Measurements from ENCODE around the gene FCN1.

Gene FCN1

DNA sequence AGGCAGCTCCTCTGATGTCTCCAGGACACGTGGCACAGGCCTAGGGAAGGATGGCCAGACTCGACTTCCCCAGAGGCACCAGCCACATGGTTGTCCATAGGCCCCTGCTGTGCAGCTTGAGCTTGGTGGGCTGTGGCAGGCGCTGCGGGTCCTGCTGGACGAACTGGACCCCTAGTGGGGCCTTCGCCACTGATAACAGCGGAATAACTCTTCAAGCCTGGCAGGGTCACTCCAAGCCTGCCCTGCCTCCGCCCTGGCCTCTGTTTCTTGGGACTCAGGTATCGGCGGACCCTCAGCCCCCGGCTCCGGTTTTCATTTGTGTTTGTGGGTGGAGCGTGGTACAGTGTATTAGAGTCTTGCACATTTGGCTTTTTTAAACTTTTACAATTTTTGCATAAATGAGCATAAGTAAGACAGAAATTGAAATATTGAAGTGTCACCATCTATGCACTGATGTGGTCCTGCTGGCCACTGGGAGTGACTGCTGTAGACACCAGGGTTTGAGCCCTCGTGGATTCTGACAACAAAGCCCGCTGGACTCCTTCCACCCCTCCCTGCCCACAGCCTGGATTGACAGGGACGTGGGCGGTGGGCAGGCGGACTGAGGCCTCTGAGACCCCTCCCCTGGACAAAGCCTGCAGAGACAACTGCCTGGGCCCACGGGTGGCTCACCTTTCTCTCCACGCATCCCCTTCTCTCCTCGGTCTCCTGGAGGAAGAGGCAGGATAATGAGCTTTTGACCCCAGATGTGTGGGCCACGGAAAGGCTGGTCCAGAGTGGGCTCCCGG is 3.8 kb downstream of the FCN1 start:
- no peak for DNase-seq (ENCODE audit: low read depth)

DNA sequence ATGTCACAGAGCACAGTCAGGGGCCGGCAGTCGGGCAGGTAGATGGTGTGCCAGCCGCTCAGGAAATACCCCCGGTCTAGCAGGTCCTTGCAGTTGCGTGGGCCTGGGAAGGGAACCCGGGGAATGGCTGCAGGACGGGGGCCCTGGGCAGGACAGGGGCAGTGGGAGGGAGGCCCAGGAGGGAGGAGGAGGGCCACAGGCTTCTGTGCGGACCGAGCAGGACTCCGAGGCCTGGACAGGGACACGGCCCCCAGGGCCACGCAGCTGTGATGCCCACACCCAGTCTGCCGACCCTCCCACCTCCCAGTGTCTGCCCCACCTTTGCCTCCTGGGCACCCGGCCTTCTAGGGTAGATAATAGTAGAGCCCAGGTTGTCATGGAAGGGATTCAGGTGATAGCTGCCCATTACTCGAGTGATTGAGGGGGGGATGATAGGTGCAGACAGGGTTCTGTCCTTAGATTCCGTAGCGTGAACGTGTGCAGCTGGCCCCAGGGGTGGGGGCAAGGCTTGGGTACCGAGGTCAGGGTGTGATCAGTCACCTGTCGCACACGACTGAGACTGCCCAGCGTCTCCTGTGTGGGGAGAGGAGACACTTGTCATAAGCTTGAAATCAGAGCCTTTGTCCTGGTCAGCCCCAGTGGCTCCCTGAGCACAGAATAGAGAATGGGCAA is 4.5 kb downstream of the FCN1 start:
- DNase-seq (ENCODE audit: low read depth): no peak

DNA sequence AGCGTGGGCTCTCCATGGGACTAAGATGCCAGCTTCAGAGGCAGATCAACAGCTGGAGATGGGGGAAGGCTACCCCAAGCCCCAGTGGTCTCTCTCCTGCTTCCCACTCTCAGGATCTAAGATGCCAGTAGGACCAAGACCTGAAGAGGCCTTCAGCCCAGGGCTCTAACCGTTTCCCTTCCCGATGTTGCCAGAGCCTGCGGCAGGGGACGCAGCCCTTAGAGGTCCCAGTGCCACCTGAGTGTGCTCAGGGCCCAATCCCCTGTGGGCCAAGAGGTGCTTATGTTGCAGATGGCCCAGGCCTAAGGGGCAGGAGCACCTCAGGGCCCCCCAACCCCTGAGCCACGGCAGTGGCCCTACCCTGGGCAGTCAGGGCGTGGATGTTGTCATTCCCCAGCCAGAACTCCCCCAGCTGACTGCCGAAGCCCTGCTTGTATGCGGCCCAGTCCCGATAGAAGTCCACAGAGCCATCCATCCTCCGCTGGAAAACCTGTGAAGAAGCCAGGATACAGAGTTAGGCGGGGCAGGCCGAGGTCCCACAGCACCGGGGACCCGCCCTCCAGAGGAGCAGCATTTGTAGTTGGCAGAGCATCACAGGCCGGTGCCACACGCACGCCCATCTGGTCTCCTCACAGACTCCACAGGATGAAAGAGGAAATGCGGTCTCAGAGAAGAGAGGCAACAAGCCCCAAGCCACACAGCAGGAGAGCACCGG is 5.4 kb downstream of the FCN1 start:
- no peak for DNase-seq (ENCODE audit: low read depth)

DNA sequence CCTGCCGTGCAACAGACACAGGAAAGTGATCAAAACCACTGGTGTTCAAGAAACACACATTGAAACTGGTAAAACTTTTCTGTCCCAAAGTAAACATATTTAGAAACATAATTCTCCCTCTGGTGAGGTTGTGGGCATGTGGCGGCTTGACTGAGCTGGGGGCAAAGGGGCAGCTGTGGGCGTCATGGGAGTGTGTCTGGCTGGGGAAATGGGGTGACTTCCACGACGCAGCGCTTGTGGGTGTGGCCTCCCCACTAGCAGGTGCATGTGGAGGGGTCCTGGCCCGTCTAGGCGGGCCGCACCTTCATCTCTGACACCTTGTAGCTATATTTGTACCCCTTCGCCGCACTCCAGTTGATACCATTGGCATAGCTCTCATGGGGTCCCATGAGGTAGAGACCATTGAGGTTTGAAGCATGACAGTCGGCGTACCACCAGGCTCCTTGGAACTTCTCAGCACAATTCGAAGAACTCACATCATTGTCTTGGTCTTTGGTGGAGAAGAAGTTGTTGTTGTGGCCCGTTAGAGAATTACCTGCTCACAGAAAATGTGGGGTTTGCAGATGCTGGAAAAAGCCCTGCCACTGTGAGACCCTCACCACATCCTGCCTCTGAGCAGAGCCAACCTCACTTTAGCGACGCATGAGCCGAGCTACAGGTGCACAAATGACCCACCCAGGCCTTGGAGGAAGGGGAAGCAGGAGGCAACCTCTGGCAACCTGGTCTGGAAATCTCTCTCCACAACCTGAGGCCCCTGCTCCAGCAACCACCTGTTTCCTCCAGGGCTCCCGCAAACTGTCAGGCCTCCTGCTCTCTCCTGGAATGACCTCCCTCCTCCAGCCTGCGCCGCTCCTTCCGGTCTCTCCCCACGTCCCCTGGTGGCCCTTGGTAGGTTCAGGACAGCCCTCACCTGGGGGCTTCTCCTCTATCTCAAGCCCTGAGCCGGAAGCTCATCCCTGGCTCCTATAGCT is 7.9 kb downstream of the FCN1 start:
- DNase-seq (ENCODE audit: low read depth): no peak

DNA sequence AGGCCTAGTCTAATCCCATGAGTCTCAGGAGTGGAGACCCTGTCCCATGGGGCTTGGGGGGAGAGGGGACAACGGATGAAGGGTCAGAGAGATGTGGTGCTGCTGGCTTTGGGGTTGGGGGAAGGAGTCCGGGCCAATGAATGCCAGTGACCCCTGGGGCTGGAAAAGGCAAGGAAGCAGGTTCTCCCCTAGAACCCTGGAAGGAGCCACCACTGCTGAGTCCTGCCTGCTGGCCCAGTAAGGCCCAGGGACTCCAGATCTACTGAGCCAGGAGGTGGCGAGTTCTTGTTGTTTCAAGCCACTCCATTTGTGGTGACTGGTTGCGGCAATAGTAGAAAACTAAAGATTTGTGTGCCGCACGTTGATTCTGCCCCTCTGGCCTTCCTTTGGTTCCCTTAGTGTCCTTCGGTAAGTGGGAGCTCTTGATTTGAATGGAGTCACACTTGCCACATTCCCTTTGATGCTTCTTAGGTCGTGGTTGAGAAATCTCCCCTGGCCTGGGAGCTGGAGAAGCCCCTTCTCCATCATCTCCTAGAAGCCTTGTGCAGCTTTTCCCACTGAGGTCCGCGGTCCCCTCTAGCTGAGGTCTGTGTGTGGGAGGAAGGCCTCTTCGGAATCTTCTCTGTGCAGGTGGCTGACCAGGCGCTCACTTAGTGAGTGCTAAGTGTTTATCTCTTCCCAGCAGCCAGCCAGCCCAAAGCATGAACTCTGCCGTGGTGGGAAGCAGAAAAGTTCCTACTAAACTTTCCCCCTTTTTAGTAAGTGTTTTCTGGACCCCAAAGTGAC is 9.0 kb downstream of the FCN1 start:
- no peak for DNase-seq (ENCODE audit: low read depth)

DNA sequence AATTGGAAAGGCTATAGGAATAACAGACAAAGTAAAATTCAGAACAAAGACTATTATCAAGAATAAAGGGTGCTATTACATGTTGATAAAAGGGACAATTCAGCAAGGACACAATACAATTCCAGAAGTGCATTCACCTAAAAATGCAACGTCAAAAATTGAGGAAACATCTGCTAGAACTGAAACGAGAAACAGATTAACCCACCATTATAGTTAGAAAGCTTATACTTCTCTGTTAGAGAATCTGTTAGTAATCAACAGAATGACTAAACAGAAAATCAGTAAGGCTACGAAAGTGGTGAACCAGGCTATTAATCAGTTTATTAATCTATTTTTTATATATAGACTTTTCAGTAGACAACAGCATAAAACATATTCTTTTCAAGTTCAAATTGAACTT is 14.8 kb downstream of the FCN1 start:
- no peak for DNase-seq (ENCODE audit: low read depth)

DNA sequence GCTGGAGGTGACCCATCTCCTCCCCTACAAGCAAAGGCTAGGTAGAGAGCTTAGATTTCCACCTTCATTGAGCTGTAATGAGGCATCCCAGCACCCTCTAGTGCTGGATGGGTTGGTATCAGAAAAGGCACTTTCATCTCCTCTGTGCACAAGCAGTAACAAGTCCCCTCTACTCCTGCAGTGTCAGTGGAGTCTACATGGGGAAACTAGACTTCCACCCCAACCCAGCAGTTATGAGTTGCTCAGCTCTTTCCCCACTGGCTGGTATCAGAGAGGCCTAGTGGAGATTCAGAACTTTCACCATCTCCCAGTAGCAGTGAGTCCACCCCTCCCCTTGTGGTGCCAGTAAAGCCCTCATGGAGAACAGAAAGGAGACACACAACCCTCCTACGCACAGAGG is 17.9 kb downstream of the FCN1 start:
- no peak for DNase-seq (ENCODE audit: low read depth)

DNA sequence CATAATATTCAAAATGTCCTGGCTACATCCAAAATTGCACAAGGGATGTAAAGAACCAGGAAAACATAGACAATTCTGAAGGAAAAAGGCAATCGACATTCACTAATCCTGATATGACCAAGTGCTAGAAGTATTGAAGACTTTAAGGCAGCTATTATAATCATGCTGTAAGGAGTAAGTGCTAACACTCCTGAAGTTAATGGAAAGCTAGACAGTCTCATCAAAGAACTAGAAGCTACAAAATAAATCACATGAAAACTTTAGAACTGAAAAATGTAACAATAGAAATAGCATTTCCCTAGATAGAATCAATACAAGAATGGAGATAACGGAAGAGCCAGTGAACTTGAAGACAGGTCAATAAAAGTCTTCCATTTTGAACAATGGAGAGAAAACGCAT is 18.5 kb downstream of the FCN1 start:
- DNase-seq (ENCODE audit: low read depth): no peak

DNA sequence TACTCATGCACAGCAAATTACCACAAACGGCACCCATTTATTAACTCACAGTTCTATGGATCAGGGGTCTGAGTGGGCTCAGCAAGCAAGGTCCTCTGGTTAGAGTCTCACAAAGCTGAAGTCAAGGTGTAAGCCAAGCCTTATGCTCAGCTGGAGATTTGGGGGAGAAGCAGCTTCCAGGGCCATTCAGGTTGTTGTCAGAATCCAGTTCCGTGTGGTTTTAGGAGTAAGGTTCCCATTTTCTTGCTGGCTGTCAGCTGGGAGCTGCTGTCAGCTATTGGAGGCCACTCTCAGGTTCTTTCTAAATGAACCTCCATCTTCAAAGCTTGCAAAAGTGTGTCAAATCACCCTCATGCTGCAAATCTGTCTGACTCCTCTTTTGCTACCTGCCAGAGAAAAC is 19.4 kb downstream of the FCN1 start:
- DNase-seq (ENCODE audit: low read depth): no peak

DNA sequence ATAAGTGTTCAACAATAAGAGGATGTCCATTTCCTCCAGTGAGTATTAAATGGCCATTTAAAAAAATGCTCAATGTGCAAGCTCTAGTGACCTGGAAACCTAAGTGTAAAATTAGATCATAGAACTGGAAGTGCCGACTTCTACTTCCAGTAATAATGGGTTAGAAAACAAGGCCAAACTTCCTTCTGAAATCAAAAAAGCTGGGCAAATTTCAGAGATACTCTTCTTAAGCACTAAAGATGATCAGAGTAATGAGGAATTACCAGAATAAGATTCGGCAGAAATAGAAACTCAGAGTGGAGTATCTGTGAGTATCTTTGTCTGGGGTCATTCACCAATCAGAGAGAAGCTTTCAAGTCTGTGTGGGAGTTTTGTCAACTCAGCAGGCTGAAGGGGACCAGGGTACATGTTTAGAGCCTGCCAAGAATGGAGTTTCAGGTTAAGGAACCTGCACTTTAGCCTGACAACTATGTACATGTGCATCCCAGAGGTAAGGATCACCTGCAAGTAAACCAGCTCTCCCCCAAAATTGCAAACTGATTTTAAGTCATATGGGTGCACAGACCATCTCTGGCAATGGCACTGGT is 20.0 kb downstream of the FCN1 start:
- no peak for DNase-seq (ENCODE audit: low read depth)

DNA sequence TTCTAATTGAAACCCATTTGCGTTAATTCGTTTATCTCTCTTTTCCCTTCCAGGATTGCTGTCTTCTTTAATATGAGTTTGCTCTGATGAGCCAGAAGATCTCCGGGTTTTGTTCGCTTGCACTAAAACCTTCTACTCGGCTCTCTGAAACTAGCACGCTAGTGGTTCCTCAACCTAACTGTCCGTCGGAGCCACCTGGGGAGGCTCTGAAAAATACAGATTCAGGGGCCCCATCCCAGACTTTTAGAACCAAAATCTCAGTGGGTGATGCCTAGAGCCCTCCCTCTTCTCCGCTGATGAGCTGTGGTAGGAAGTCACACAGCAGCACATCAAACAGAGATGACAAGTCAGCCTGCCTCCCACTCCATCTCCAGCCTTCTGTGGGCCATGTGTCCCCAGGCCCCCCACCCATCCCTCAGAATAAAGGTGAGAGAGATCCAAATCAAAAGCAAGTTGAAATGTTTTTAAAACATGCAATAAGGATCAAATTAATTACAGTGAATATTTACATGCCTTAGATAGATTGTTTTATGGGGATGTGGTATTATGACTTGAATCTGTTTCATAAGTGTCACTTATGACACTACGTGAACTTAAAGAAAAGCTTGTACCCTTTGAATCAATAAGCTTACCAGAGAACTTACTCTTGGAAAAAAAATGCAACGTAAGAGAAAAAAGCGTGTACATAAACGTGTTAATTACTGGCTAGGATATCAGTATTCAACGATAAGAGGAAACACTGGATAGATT is 20.7 kb downstream of the FCN1 start:
- no peak for DNase-seq (ENCODE audit: low read depth)

DNA sequence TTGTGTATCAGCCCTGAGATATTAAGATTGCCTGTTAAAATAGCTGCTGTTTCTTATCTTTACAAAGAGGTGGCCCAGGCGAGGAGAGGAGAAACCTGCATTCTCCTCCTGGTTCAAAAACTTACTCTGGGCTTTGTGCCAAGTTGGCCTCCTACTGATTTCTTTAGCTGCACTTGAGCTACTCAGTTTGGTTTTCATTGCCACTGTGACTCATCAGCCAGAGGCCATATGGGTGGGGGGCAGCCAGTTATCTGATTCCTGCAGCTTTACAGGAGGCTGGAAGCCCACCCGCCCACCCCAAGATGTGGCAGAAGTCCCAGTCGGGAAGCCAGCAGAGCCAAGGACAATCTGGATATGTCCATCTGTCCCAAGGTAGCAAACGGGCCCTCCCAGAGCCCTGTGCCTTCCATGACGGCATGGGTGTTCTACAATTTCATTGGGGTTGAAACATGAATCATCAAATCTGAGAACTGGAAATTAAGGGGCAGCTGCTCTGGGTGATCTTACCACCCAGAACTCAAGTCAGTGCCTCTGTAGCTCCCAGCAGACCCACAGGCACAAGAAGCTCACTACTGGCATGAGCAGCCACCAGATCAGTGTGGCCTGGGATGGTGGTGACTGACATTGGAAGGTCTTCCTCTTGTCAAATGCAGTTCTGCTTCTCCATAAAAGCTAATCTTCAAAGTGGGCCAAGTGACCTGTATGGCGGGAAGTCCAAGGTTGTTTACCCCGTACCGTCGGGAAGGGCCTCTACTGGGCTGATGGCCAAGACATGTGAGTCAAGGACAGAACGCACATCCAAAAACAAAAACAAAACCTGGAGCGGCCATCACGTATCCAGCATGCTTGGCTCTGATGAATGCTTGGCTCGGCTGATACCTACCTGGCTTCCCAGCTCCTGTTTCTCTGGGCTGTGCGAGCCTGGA is 21.5 kb downstream of the FCN1 start:
- peak; percentile 55 for DNase-seq (ENCODE audit: low read depth)

DNA sequence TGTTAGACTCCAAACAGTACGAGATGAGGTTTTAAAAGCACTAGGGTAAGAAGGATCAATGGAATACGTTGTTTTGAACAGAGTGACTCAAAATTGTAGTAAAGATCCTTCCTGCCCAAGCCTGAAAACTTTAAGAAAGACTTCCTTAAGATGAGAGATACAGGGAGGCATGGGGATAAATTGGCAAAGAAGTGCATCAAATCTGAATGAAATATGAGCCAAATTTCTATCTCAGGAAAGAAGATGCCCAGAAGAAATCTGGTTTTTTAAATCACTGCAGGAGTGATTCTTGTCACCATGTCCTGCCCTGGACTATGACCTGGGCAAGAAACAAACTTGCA is 22.2 kb downstream of the FCN1 start:
- no peak for DNase-seq (ENCODE audit: low read depth)

DNA sequence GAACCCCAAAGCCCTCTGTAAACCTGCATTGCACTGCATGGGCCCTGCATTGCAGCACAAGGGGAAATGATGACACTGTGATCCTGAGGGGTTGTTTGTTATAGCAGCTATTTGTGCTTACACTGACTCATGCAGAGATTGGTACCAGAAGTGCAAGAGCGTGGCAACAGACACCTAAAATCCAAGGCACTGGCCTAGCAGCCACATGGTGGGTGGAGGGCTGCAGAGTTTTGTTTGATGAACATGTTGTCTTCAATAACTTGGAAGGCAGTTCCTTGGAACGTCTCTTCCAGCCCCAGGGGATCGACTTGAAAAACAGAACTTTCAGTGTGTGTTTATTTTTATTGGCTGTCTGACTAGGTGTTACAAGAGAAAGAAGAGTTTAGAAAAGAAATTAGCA is 22.6 kb downstream of the FCN1 start:
- no peak for DNase-seq (ENCODE audit: low read depth)

DNA sequence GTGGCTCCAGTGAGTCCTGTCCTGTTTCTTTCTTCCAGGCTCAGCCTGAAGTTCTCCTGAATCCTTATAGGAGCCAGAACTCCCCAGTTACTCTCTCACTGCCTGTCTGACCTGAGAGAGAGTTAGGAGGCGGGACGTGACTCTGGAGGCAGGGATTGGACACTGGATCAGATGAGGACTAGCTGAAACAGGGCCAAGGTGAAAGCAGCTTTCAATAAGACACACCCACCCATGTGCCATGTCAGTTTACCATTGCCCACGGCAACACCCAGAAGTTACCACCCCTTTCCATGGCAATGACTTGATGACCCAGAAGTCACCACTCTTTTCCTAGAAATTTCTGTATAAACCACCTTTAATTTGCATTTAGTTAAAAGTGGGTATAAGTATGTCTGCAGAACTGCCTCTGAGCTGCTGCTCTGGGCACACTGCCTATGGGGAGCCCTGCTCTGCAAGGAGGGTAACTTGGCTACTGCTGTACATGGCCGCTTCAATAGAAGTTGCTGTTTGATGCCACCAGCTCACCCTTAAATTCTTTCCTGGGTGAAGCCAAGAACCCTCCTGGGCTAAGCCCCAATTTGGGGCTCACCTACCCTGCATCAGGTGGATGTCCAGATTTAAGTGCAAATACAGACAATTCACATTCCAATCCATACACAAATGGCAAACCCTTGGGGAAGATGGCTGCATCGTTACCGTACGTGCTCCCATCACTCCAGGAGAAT is 23.4 kb downstream of the FCN1 start:
- no peak for DNase-seq (ENCODE audit: low read depth)

DNA sequence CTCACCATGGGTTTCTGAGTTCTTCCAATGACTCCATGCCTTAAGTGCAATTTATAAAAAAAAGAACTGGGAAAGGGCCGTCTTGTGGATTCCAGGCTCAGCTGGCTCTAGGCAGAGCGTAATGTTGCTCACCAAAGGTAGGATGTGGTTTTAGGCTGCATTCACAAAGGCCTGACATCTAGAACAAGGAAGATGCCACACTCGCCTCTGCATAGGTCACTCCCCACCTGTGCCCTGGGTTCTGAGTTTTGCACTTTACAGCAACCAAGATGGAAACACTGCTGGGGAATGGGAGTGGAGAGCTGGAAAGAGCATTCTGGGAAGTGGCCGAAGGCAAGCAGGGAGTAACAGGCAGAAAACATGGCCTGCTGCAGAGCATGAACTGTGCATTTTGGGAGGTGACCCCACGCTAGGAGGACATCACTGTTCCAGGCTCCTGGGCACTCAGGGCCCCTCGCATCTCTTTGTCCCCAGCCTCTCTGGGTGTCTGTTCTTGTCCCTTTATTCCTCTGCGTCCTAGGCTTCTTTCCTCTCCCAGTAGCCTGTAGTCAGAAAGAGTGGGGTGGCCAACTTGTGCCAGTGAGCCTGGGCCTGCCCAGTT is 24.8 kb downstream of the FCN1 start:
- DNase-seq (ENCODE audit: low read depth): no peak

DNA sequence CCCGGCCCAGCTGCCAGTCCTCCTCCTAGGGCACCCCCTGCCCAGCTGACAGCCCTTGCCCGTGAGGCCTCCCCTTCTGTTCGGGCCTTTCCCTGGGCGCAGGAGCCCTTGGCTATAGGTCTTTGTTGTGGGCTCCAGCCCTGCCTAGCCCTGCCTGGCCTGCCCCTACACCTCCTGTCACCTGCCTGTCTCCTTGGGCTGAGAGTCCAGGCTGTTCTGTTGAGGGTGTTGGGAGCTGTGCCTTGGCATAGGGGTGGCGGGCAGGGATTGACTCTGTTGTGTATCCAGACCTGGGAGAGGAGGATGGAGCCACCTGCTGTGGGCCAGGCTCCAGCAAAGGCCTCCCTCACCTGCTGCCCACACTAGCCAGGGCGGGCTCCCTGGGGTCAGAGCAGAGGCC is 25.5 kb downstream of the FCN1 start:
- no peak for DNase-seq (ENCODE audit: low read depth)

DNA sequence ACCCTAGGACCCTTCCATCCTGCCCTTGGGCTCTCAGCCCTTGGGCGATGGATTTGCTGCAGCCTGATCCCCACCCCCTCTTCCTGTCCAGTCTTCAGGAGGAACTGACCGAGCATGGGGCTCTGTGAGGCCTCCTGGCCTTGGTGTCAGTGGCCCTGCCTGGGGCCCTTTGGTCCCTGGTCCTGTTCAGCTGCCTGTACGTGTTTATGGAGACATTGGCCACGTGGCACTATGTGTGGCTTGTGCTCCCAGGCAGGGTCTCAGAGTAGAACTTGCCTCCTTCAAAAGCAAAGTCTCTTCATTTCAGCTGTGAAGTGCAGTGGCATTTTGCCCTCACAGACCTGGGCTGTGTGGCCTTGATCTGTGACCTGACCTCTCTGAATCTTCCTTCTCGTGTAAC is 26.0 kb downstream of the FCN1 start:
- no peak for DNase-seq (ENCODE audit: low read depth)

Data from ELR (cell line).